ENCODE results near the gene ACY1.

ACY1 gene

DNA sequence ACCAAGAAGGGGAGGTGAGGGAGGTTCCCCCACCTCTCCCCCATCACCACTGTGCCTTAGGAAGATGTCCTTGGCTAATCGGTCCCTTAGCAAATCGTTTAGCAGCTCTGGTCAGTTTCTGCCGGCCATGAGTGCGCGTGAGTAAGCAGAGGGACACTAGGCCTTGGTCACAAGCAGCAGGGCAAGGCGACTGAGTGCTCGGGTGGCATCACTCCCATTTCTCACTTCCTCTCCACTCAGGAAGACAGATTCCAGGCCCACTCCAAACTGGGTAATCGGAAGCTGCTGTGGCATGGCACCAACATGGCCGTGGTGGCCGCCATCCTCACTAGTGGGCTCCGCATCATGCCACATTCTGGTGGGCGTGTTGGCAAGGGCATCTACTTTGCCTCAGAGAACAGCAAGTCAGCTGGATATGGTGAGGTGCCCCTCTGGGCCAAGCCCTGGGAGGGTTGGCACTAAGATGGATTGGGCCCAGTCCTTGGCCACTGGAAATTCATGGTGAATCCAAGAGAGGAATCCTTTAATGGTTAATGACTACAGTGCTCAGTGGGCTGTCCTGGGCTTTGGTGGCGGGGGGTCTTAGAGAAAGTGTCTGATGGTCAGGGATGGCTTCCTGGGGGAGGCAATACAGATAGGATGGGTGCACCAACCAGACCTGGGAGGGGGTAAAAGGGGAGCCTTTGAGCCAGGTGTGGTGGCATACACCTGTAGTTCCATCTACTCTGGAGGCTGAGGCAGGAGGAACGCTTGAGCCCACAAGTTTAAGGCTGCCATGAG lies 37.2 kb upstream of the ACY1 start:
- no peak for DNase-seq (ENCODE audit: low read depth)

DNA sequence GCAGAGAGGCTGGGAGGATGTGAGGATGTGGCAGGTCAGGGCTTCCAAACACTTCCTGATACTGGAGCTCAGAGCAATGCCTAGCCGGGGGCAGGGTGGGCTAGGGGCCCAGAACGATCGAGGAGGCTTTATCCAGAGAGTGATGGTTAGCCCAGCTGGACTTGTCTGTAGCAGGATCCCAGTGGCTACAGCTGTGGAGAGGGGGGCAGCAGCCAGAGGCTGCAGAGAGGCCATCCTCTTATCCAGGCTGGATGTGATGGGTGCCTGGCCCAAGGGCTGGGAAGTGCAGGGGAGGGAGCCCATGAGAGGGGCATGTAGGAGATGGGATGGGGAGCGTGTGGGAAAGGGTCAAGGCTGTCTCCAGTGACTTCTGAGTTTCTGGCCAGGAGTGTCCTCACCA lies 36.5 kb upstream of the ACY1 start:
- no peak for DNase-seq (ENCODE audit: low read depth)

DNA sequence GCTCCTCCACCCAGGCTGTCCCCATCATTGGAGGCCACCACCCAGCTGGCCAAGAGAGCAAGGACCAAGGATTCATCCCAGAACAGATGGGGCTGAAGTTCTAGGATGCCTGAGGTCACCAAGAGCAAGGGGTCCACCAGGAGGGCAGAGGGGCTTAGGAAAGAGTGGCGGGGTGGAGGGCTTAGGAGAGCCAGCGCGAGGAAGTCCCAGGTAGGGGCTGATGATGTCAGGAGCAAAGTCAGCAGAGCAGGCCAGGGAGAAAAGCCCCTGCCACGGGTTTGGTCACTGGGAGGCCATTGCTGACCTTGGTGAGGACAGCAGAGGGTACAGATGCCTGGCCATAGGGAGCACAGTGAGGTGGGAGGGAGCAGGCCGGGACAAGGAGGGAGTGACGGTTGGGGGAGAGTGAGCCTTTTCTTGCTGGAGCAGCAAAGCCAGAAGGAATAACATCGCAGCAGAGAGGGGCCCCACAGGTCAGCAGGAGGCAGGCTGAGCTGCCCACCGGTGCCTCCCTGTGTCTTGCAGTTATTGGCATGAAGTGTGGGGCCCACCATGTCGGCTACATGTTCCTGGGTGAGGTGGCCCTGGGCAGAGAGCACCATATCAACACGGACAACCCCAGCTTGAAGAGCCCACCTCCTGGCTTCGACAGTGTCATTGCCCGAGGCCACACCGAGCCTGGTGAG lies 36.0 kb upstream of the ACY1 start:
- no peak for DNase-seq (ENCODE audit: low read depth)

DNA sequence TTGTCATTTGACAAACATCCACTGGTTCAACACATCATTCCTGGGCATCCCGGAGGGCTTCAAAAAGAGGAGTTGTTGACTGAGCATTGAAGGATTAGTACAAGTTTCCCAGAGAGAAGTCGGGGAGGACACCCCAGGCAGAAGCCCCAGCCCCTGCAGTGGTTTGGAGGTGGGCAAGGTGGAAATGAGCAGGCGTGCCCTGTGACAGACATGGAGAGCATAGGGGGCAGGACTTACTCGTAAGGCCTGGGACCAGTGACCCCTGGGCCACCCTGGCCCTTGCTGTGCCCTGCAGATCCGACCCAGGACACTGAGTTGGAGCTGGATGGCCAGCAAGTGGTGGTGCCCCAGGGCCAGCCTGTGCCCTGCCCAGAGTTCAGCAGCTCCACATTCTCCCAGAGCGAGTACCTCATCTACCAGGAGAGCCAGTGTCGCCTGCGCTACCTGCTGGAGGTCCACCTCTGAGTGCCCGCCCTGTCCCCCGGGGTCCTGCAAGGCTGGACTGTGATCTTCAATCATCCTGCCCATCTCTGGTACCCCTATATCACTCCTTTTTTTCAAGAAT lies 35.2 kb upstream of the ACY1 start:
- no peak for DNase-seq (ENCODE audit: low read depth)

DNA sequence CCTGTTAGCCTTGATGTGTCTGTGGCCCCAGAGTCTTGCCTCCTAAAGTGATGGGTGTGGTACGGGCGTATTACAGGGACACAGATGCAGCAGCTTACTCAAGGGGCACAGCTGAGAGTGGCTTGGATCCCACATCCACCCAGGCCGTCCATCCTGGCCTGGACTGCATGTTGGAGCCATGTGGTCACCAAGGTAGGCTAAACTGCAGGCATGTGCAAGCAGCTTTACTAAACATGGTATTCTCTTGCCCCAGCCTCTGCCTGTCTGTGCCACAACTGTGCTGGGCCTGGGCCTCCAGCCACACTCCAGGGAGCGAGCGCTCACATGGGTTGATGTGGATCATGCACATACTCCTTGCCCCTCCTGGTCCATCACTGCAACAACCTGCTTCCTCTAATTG lies 34.2 kb upstream of the ACY1 start:
- DNase-seq (ENCODE audit: low read depth) = no peak

DNA sequence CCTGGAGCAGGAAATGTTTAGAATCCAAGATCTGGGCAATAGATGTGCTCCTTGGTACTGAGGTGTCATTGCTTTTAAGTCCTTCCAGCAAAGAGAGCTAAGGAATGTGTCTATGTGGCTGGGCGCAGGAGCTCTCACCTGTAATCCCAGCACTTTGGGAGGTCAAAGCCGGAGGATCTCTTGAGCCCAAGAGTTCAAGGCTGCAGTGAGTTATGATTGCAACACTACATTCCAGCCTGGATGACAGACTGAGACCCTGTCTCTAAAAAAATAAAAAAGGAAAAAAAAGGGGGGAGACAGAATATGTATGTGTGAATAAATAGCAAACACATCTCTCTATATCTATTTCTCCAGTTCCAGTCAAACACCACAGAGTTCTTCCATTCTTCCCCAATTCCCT lies 32.4 kb upstream of the ACY1 start:
- no peak for DNase-seq (ENCODE audit: low read depth)

DNA sequence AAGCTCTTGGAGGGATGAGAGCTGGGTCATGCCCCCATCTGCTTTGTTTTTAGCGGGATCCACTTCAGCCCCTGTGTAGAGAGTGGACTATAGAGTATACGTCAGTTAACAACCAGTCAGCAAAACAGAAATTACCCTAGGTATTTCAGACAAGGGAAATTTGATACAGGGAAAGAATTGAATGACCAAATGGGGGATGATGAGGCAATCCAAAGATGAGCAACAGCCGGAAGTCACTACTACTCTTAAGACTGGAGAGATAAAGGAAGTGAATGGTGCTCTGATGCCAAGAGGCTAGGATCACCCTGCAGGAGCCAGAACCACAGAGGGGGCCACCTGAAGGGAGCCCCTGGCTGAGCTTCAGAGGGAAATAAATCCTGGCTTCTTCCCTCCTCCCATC lies 29.9 kb upstream of the ACY1 start:
- DNase-seq (ENCODE audit: low read depth) = no peak

DNA sequence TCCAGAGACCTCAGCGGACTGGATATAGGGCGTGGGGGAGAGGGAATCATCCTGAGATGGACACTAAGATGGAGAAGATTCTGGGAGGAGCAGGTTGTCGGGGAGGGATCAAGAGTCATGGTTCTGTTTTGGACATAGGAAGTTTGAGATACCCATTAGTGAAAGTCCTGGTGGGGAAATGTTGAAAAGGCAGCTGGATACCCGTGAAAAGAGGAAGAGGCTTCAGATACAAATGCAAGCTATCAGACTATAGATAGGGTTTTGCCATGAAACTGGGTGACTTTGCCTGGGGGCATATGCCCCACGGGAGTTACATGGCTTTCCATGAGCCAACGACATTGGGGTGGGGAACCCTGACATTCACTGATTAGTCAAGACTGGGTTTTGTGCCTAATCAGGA lies 29.2 kb upstream of the ACY1 start:
- DNase-seq (ENCODE audit: low read depth) = no peak

DNA sequence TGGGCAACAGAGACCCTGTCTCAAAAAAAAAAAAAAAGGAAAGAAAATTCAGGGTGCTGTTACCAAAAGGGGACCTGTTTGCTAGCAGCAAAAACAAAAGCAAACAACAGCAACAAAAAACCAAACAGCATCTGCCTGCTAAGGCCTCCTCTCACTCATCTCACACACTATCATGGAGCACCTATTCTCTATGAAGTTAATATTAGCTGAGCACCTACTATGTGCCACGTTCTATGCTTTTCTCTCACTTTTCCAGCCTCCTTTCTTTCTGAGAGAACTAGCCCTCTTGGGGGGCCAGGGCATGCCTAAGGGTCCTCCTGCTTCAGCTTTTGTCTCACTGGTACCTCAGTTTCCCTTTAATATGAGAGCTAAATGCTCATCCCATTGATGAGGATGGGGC lies 28.6 kb upstream of the ACY1 start:
- no peak for DNase-seq (ENCODE audit: low read depth)

DNA sequence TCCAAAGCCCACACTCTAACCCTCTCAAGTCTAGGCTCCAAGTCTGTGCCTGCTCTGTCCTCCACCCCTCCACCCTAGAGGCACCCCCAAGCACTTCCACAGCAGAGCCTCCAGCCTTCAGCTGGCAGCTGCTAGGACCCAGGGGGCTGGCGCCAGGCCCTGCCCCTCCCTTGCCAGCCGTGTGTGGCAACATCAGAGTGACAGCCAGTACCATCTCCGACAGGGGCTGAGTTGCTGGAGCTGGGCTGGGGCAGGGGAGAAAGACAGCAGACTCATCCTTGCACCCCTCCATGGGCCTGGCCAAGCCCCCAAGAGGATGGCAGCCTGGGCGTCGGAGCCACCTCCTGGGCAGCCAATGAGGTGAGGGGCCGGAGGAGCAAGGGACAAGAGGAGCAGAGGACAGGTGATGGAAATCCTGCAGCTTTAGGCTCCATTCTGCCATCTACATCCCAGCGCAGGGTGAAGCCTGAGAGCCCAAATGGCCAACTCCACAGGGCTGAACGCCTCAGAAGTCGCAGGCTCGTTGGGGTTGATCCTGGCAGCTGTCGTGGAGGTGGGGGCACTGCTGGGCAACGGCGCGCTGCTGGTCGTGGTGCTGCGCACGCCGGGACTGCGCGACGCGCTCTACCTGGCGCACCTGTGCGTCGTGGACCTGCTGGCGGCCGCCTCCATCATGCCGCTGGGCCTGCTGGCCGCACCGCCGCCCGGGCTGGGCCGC lies 28.0 kb upstream of the ACY1 start, which contains the start of gene GPR62:
Gene GPR62 (plus strand): TSS at position 207 of the 718 bp plus-strand sequence. CDS start 272 bp downstream, at position 479.
- DNase-seq (ENCODE audit: low read depth) = no peak

DNA sequence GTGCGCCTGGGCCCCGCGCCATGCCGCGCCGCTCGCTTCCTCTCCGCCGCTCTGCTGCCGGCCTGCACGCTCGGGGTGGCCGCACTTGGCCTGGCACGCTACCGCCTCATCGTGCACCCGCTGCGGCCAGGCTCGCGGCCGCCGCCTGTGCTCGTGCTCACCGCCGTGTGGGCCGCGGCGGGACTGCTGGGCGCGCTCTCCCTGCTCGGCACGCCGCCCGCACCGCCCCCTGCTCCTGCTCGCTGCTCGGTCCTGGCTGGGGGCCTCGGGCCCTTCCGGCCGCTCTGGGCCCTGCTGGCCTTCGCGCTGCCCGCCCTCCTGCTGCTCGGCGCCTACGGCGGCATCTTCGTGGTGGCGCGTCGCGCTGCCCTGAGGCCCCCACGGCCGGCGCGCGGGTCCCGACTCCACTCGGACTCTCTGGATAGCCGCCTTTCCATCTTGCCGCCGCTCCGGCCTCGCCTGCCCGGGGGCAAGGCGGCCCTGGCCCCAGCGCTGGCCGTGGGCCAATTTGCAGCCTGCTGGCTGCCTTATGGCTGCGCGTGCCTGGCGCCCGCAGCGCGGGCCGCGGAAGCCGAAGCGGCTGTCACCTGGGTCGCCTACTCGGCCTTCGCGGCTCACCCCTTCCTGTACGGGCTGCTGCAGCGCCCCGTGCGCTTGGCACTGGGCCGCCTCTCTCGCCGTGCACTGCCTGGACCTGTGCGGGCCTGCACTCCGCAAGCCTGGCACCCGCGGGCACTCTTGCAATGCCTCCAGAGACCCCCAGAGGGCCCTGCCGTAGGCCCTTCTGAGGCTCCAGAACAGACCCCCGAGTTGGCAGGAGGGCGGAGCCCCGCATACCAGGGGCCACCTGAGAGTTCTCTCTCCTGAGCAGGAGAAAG lies 27.2 kb upstream of the ACY1 start:
- no peak for DNase-seq (ENCODE audit: low read depth)

DNA sequence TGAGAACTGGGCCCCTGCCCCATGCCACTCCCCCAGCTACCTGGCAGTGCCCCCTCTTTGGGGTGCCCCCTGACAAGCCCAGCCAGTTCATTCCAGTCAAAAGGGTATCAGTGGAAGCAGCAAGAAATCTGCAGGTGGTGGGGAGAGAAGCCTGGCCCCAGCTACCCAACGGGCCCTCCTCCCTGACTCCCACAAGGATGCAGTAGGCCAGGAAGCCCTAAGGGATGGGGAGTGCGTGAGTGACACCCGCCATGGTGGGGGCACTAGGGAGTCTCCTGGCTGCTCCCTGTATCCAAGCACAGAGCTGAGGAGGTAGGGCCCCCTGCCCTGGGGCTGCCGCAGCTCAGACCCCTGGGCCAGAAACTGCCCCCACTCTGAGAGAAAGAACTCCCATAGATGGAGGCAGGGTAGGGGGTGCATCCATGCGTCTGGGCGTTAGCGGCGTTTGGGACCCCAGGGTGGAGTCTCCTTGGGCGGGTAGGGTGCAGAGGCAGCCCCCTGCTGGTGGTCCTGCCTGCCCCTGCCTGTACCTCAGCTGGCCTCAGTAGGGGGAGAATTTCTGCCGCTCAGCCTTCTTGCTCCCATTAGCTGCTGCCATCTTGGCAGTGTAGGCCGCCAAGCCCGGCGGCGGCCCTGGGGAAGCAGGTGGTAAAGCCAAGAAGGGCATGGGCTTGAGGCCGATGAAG lies 25.7 kb upstream of the ACY1 start:
- no peak for DNase-seq (ENCODE audit: low read depth)

DNA sequence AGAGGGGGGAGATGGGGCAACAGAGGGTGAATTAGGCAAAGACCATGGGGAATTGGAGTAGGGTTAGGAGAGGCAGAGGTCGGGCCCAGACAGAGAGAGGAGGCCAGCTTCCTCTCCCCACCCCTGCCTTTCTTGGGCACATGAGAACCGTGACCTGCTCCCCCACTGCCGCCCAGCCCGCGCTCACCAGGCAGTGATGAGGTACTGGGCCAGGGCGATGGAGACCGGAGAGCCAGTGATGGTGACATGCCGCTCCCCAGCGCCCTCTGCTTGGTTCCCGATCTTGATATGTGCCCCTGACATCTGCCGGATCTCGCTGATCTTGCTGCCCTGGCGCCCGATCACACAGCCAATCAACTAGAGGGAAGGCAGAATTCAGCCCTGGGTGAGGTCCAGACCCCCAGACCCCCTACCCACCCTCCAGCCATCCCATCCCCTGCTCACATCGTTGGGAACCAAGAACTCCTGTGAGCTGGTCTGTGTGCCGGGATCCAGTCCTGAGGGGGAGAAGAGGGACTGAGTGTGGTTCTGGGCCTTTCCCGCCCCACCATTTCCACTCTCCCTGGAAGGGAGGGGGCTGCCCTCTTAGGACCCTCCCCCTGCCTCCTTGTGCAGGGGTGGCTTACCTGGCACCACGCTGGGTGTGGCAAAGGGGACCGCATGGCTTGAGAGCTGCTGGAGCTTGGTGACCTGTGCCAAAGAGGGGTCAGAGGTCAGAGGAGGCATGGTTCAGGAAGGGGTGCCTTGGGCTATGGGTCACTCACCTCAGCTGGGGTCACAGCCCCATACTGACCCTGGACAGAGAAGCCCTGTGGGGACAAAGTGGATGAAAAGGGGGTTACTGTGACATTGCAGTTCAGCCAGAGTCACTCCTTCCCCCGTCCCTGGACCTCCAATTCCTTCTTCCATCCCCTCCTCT lies 24.5 kb upstream of the ACY1 start:
- DNase-seq (ENCODE audit: low read depth) = no peak

DNA sequence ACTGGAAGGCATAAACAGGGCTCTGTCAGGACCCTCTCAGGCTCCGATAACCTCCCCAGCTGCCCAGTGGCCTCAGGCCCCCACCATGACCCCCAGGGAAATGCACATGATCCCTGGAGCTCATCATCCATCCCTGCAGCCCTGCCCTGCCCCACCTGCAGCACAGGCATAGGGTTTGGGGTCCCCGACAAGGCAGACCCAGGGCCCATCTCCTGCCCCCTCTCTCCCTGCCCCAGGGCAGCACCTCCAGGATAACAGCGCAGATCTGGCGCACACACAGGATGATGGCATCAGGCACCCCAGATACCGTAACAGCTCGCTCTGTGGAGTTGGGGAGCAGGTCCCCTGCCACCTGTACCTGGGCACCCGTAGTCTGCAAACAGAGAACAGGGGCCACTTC lies 23.7 kb upstream of the ACY1 start:
- DNase-seq (ENCODE audit: low read depth) = no peak

DNA sequence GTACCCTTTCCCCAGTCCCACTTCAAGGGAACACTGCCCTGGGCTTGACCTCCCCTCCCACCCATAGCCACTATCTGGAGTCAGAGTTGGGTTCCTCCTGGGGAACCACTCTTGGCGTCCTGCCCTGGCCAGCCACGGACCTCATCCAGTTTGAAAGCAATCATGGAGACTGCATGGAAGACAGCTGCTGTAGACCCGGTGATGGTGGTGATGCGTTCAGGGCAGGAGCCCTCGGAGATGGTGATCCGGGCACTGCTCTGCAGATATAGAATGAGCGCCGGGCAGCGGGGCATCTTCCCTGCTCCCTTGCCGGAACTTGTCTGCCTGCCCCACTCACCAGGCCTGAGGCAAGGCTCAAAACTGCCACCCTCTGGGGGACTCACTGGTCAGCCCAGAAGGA lies 22.9 kb upstream of the ACY1 start:
- no peak for DNase-seq (ENCODE audit: low read depth)

DNA sequence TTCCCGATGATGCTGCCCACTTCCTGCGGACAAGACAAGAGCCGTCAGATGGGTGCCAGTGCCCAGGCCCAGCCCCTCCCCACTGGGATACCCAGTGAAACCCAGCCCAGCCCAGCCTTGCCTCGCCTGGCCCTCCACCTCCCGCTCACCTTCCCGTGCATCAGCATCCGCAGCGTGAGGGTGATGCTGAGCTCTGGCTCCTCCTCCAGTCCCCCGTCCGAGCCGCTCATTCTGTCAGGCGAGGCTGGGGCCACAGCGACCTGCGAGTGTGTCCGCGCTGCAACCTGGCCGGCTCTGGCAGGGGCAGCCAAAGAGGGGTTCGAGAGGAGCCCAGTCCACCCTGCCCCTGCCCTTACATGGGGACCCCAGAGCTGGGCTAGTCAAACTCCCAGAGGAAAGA lies 22.3 kb upstream of the ACY1 start:
- no peak for DNase-seq (ENCODE audit: low read depth)

DNA sequence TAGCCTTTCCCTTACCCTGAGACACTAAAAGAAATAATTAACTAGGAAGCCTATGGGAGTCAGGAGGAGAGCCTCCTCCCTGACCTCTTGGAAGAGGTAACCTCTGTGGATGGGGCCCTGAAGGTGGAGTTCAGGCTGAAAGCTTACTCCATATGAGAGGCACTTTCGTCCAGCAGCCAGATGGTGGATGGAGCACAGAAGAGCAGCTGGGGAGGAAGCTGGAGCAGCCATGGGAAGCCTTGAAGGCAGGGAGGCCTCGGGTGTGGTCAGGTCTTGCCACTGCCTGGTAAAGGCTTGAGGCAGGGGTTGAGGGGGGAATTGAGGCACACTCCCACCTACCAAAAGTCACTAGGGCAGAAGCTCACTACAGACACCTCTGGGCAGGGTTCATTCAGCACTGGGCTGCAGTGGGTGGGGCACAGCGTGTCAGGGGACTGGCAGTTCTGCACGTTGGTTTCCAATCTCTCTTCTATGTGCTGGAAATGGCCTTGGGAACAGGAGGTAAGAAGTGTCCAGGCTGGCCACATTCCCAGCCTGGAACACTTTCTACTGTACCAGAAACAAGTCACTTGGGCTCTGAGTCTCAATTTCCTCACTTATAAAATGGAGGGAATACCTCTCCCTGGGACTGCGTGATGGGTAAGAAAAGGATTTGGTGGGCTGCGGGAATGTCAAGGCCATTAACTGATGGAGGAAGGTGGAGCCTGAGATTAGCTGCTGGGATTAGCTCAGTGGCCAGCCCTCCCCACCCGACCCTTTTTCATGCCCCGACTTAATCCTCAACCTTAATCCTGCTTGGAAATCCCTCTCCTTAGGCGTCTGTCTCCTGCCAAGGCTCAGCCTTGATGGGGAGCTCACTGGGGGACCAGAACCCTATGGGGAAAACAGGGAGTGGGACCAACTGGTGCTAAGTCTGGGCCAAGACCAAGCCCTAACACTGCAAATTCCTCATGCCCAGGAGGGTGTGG lies 21.4 kb upstream of the ACY1 start:
- DNase-seq (ENCODE audit: low read depth) = no peak

DNA sequence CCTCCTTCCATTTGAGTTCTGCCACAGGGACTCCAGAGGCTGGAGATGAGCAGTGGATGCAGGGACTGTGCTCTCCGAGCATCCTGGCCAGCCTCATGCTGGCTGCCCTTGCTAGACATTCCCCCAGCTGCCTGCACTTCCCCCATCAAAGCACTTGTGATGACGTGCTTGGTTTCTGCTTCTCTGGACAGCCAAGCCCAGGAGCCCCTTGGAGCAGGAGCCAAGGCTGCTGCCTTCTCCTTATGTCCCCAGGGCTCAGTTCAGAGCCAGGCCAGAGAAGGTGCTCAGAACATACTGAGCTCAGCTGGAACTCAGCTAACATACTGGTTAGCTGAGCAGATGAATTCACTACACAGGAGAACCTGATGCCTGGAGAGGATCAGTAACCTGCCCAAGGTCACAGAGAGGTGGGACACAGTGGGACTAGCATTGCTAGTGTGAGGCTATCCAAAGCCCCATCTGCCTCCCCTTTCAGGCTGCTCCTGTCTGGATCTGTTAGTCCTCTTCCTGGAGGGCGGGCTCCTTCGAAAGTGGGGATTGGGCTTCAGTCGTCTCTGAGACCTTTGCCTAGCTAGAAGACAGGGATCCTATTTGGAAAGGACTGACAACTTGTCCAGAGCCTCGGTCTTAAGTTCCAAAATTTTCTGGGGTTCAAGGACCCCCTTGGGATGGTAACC lies 20.3 kb upstream of the ACY1 start:
- no peak for DNase-seq (ENCODE audit: low read depth)

Data from stimulated activated CD8-positive, alpha-beta memory T cell treated with anti-CD3 and anti-CD28 coated beads, Interleukin-12 subunit alpha, Interleukin-12 subunit beta, amount 100 ng/mL, for 1 hour (primary cell).